HEK293 (cell line): ENCODE data around the gene PRR11.

Source experiments
- GLIS1 ChIP-seq: fragments of 450-650 bp; formaldehyde crosslinking; IDR thresholded peaks from 2 replicates; pipeline ENCODE4 v1.5.1; 2016; ENCODE audit warnings: missing biosample characterization, missing genetic modification characterization
- KLF1 ChIP-seq: fragments of 450-650 bp; formaldehyde crosslinking; IDR thresholded peaks from 2 replicates; pipeline ENCODE4 v1.5.1; 2016; ENCODE audit warnings: missing biosample characterization, missing genetic modification characterization
- RBAK ChIP-seq: fragments of 450-650 bp; formaldehyde crosslinking; IDR thresholded peaks from 2 replicates; pipeline ENCODE4 v1.5.1; 2016; ENCODE audit warnings: missing biosample characterization, missing genetic modification characterization
- SCRT2 ChIP-seq: fragments of 450-650 bp; formaldehyde crosslinking; IDR thresholded peaks from 2 replicates; pipeline ENCODE4 v1.5.1; 2016; ENCODE audit warnings: missing biosample characterization, missing genetic modification characterization
- SP7 ChIP-seq: fragments of 450-650 bp; formaldehyde crosslinking; IDR thresholded peaks from 2 replicates; pipeline ENCODE4 v1.5.1; 2016; ENCODE audit warnings: missing biosample characterization, missing genetic modification characterization
- WT1 ChIP-seq: fragments of 450-650 bp; formaldehyde crosslinking; IDR thresholded peaks from 2 replicates; pipeline ENCODE4 v1.5.1; 2016; ENCODE audit warnings: missing biosample characterization, missing genetic modification characterization
- ZBTB1 ChIP-seq: fragments of 450-650 bp; formaldehyde crosslinking; IDR thresholded peaks from 2 replicates; pipeline ENCODE4 v1.5.1; 2016; ENCODE audit warnings: missing biosample characterization, missing genetic modification characterization
- ZBTB21 ChIP-seq: fragments of 450-650 bp; formaldehyde crosslinking; IDR thresholded peaks from 2 replicates; pipeline ENCODE4 v1.5.1; 2017; ENCODE audit warnings: missing biosample characterization, missing genetic modification characterization
- ZBTB8A ChIP-seq: fragments of 450-650 bp; formaldehyde crosslinking; IDR thresholded peaks from 2 replicates; pipeline ENCODE4 v1.5.1; 2016; ENCODE audit warnings: missing biosample characterization, missing genetic modification characterization
- ZEB2 ChIP-seq: fragments of 450-650 bp; formaldehyde crosslinking; IDR thresholded peaks from 2 replicates; pipeline ENCODE4 v1.5.1; 2016; ENCODE audit warnings: missing biosample characterization, missing genetic modification characterization
- ZFP37 ChIP-seq: fragments of 450-650 bp; formaldehyde crosslinking; IDR thresholded peaks from 2 replicates; pipeline ENCODE4 v1.5.1; 2016; ENCODE audit warnings: missing biosample characterization, missing genetic modification characterization
- ZNF10 ChIP-seq: fragments of 450-650 bp; formaldehyde crosslinking; IDR thresholded peaks from 2 replicates; pipeline ENCODE4 v1.5.1; 2017; ENCODE audit warnings: missing biosample characterization, missing genetic modification characterization
- ZNF132 ChIP-seq: fragments of 450-650 bp; formaldehyde crosslinking; IDR thresholded peaks from 2 replicates; pipeline ENCODE4 v1.5.1; 2017; ENCODE audit warnings: missing biosample characterization, missing genetic modification characterization, borderline replicate concordance
- ZNF184 ChIP-seq: fragments of 450-650 bp; IDR thresholded peaks from 2 replicates; pipeline ENCODE4 v1.5.1; 2018; ENCODE audit warnings: missing biosample characterization, mild to moderate bottlenecking, missing genetic modification characterization
- ZNF221 ChIP-seq: fragments of 450-650 bp; formaldehyde crosslinking; IDR thresholded peaks from 2 replicates; pipeline ENCODE4 v1.5.1; 2017; ENCODE audit warnings: missing biosample characterization, missing genetic modification characterization, borderline replicate concordance
- ZNF37A ChIP-seq: fragments of 450-650 bp; IDR thresholded peaks from 2 replicates; pipeline ENCODE4 v1.5.1; 2018; ENCODE audit warnings: missing biosample characterization, missing genetic modification characterization
- ZNF394 ChIP-seq: fragments of 450-650 bp; formaldehyde crosslinking; IDR thresholded peaks from 2 replicates; pipeline ENCODE4 v1.5.1; 2016; ENCODE audit warnings: missing biosample characterization, missing genetic modification characterization, mild to moderate bottlenecking, moderate library complexity, borderline replicate concordance
- ZNF585B ChIP-seq: fragments of 450-650 bp; formaldehyde crosslinking; IDR thresholded peaks from 2 replicates; pipeline ENCODE4 v1.5.1; 2016; ENCODE audit warnings: missing biosample characterization, missing genetic modification characterization
- ZNF610 ChIP-seq: fragments of 450-650 bp; formaldehyde crosslinking; IDR thresholded peaks from 2 replicates; pipeline ENCODE4 v1.5.1; 2016; ENCODE audit warnings: missing biosample characterization, missing genetic modification characterization, borderline replicate concordance
- ZNF837 ChIP-seq: fragments of 450-650 bp; formaldehyde crosslinking; IDR thresholded peaks from 2 replicates; pipeline ENCODE4 v1.5.1; 2016; ENCODE audit warnings: missing biosample characterization, missing genetic modification characterization
- ZSCAN16 ChIP-seq: fragments of 450-650 bp; formaldehyde crosslinking; IDR thresholded peaks from 2 replicates; pipeline ENCODE4 v1.5.1; 2016; ENCODE audit warnings: missing biosample characterization, missing genetic modification characterization
- ZSCAN30 ChIP-seq: fragments of 450-650 bp; IDR thresholded peaks from 2 replicates; pipeline ENCODE4 v1.5.1; 2018; ENCODE audit warnings: missing biosample characterization, mild to moderate bottlenecking, missing genetic modification characterization, moderate library complexity
- TF ChIP-seq, protein P1 (sequence below): fragments of 450-650 bp; formaldehyde crosslinking; IDR thresholded peaks from 2 replicates; pipeline ENCODE4 v1.5.1; 2017; ENCODE audit warnings: missing biosample characterization, missing genetic modification characterization
- TF ChIP-seq, protein P2 (sequence below): sonication (generic); formaldehyde crosslinking; IDR thresholded peaks from 2 replicates; pipeline ENCODE4 v1.8.1; 2022; ENCODE audit warnings: mild to moderate bottlenecking, moderate library complexity, missing genetic modification reagents
- TF ChIP-seq, protein P3 (sequence below): fragments of 450-650 bp; formaldehyde crosslinking; IDR thresholded peaks from 2 replicates; pipeline ENCODE4 v1.5.1; 2016; ENCODE audit warnings: missing biosample characterization, missing genetic modification characterization
- TF ChIP-seq, protein P4 (sequence below): fragments of 450-650 bp; formaldehyde crosslinking; IDR thresholded peaks from 2 replicates; pipeline ENCODE4 v1.5.1; 2016; ENCODE audit warnings: missing biosample characterization, missing genetic modification characterization
- TF ChIP-seq, protein P5 (sequence below): fragments of 450-650 bp; formaldehyde crosslinking; optimal IDR thresholded peaks from 2 replicates; pipeline ENCODE3; 2016; ENCODE audit warnings: missing biosample characterization, mild to moderate bottlenecking, missing genetic modification characterization
- TF ChIP-seq, protein P6 (sequence below): fragments of 450-650 bp; formaldehyde crosslinking; IDR thresholded peaks from 2 replicates; pipeline ENCODE4 v1.5.1; 2016; ENCODE audit warnings: missing biosample characterization, missing genetic modification characterization
- TF ChIP-seq, protein P7 (sequence below): fragments of 450-650 bp; formaldehyde crosslinking; IDR thresholded peaks from 2 replicates; pipeline ENCODE4 v1.5.1; 2017; ENCODE audit warnings: missing biosample characterization, mild to moderate bottlenecking, missing genetic modification characterization, moderate library complexity

PRR11 gene

DNA sequence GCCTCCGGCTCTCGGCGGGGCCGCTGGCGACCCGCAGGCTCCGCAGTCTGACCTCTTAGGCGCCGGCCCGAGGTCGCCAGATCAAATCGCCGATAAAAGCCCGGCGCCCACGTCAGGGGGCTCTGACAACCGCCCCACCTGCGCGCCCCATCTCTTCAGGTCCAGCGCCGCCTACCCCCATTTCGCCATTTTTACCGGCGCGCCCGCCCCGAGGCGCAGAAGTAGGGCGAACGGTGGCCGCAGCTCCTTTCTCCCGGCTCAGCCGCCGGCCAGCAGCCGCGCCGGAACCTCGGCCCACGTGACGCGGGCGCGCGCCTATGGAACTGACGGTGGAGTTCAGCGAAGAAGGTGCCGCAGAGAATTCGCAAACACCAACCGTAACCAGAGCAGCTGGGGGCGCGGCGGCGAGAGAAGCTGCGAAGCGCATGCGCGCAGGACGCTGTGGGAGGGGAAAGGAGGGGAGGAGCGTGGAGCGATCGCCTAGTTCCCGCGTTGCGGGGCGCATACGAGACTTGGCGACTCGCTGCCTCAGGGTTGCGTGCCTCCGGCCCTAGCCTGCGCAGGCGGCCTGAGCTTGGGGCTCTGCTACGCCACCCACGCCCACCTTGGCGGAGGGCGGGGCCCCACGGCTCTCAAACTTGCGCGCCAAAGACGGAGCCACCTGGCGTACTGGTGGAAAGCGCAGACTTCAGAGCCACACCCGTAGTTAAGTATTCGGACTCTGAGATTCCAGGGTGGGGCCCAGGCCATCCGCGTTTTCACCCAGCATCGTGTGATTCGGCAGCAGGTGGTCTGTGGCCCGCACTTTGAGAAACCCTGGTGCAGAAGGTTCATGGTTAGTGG, 48.9 kb upstream of the PRR11 start, which contains the start of gene TRIM37 (continued):
- TF ChIP-seq, protein P1, sequence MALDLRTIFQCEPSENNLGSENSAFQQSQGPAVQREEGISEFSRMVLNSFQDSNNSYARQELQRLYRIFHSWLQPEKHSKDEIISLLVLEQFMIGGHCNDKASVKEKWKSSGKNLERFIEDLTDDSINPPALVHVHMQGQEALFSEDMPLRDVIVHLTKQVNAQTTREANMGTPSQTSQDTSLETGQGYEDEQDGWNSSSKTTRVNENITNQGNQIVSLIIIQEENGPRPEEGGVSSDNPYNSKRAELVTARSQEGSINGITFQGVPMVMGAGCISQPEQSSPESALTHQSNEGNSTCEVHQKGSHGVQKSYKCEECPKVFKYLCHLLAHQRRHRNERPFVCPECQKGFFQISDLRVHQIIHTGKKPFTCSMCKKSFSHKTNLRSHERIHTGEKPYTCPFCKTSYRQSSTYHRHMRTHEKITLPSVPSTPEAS (tag by site-specific recombination) = peak; percentile 12; the same call in 1 of the 2 replicates
- TF ChIP-seq ZEB2 (tag by site-specific recombination) = peak; percentile 85
- peak; percentile 93 for TF ChIP-seq ZBTB8A (tag by site-specific recombination)
- TF ChIP-seq ZNF132 (tag by site-specific recombination) = no peak
- no peak for TF ChIP-seq ZNF585B (tag by site-specific recombination)
- TF ChIP-seq ZNF837 (tag by site-specific recombination) = no peak
- TF ChIP-seq, protein P2, sequence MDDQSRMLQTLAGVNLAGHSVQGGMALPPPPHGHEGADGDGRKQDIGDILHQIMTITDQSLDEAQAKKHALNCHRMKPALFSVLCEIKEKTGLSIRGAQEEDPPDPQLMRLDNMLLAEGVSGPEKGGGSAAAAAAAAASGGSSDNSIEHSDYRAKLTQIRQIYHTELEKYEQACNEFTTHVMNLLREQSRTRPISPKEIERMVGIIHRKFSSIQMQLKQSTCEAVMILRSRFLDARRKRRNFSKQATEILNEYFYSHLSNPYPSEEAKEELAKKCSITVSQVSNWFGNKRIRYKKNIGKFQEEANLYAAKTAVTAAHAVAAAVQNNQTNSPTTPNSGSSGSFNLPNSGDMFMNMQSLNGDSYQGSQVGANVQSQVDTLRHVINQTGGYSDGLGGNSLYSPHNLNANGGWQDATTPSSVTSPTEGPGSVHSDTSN = peak; percentile 75
- TF ChIP-seq, protein P3, sequence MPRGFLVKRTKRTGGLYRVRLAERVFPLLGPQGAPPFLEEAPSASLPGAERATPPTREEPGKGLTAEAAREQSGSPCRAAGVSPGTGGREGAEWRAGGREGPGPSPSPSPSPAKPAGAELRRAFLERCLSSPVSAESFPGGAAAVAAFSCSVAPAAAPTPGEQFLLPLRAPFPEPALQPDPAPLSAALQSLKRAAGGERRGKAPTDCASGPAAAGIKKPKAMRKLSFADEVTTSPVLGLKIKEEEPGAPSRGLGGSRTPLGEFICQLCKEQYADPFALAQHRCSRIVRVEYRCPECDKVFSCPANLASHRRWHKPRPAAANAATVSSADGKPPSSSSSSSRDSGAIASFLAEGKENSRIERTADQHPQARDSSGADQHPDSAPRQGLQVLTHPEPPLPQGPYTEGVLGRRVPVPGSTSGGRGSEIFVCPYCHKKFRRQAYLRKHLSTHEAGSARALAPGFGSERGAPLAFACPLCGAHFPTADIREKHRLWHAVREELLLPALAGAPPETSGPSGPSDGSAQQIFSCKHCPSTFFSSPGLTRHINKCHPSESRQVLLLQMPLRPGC (tag by site-specific recombination) = peak; percentile 36; the same call in 1 of the 2 replicates
- TF ChIP-seq, protein P4, sequence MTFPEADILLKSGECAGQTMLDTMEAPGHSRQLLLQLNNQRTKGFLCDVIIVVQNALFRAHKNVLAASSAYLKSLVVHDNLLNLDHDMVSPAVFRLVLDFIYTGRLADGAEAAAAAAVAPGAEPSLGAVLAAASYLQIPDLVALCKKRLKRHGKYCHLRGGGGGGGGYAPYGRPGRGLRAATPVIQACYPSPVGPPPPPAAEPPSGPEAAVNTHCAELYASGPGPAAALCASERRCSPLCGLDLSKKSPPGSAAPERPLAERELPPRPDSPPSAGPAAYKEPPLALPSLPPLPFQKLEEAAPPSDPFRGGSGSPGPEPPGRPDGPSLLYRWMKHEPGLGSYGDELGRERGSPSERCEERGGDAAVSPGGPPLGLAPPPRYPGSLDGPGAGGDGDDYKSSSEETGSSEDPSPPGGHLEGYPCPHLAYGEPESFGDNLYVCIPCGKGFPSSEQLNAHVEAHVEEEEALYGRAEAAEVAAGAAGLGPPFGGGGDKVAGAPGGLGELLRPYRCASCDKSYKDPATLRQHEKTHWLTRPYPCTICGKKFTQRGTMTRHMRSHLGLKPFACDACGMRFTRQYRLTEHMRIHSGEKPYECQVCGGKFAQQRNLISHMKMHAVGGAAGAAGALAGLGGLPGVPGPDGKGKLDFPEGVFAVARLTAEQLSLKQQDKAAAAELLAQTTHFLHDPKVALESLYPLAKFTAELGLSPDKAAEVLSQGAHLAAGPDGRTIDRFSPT (tag by site-specific recombination) = peak; percentile 56
- TF ChIP-seq, protein P5, sequence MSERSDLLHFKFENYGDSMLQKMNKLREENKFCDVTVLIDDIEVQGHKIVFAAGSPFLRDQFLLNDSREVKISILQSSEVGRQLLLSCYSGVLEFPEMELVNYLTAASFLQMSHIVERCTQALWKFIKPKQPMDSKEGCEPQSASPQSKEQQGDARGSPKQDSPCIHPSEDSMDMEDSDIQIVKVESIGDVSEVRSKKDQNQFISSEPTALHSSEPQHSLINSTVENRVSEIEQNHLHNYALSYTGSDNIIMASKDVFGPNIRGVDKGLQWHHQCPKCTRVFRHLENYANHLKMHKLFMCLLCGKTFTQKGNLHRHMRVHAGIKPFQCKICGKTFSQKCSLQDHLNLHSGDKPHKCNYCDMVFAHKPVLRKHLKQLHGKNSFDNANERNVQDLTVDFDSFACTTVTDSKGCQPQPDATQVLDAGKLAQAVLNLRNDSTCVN (tag by site-specific recombination) = peak; percentile 98
- peak; percentile 46 for TF ChIP-seq SP7 (tag by site-specific recombination)
- TF ChIP-seq ZFP37 = peak; percentile 76; the same call in 1 of the 2 replicates
- TF ChIP-seq ZNF221 (tag by site-specific recombination) = no peak
- TF ChIP-seq ZNF10 (tag by site-specific recombination) = no peak; the same call in 1 of the 2 replicates
- peak; percentile 94 for TF ChIP-seq SCRT2 (tag by site-specific recombination)
- TF ChIP-seq ZSCAN16 (tag by site-specific recombination) = peak; percentile 59; the same call in 1 of the 2 replicates
- peak; percentile 58; the same call in 1 of the 2 replicates for TF ChIP-seq ZNF184 (tag by site-specific recombination)
- 0 out of 2 replicates have a peak, but pooled peaks have one; percentile 27 for TF ChIP-seq ZBTB21 (tag by site-specific recombination)
- no peak for TF ChIP-seq RBAK (tag by site-specific recombination)
- peak; percentile 96 for TF ChIP-seq ZSCAN30
- peak; percentile 99 for TF ChIP-seq ZNF394
- peak; percentile 88 for TF ChIP-seq GLIS1 (tag by site-specific recombination)
- TF ChIP-seq ZNF610 (tag by site-specific recombination) = 0 out of 2 replicates have a peak, but pooled peaks have one; percentile 58
- TF ChIP-seq ZBTB1 (tag by site-specific recombination) = 0 out of 2 replicates have a peak, but pooled peaks have one; percentile 12
- TF ChIP-seq, protein P6, sequence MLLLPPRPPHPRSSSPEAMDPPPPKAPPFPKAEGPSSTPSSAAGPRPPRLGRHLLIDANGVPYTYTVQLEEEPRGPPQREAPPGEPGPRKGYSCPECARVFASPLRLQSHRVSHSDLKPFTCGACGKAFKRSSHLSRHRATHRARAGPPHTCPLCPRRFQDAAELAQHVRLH (tag by site-specific recombination) = peak; percentile 48; the same call in 1 of the 2 replicates
- 0 out of 2 replicates have a peak, but pooled peaks have one; percentile 29 for TF ChIP-seq ZNF37A (tag by site-specific recombination)
- TF ChIP-seq WT1 (tag by site-specific recombination) = 0 out of 2 replicates have a peak, but pooled peaks have one; percentile 12
- TF ChIP-seq, protein P7, sequence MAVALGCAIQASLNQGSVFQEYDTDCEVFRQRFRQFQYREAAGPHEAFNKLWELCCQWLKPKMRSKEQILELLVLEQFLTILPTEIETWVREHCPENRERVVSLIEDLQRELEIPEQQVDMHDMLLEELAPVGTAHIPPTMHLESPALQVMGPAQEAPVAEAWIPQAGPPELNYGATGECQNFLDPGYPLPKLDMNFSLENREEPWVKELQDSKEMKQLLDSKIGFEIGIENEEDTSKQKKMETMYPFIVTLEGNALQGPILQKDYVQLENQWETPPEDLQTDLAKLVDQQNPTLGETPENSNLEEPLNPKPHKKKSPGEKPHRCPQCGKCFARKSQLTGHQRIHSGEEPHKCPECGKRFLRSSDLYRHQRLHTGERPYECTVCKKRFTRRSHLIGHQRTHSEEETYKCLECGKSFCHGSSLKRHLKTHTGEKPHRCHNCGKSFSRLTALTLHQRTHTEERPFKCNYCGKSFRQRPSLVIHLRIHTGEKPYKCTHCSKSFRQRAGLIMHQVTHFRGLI (tag by site-specific recombination) = 0 out of 2 replicates have a peak, but pooled peaks have one; percentile 55
- peak; percentile 98 for TF ChIP-seq KLF1
